ENCODE results near the gene EYA2. TPM values are rescaled to one million over a fixed set of nuclear protein-coding genes. Genes with fewer than 3 reads are reported as not detected.
"Not testable (repeated sequence)": the region's sequence is repeated elsewhere in the genome, so short reads cannot be mapped to it uniquely, and the experiment has no call there.

The EYA2 gene
- polyA plus RNA-seq, 1 donor: 2.7 TPM

DNA sequence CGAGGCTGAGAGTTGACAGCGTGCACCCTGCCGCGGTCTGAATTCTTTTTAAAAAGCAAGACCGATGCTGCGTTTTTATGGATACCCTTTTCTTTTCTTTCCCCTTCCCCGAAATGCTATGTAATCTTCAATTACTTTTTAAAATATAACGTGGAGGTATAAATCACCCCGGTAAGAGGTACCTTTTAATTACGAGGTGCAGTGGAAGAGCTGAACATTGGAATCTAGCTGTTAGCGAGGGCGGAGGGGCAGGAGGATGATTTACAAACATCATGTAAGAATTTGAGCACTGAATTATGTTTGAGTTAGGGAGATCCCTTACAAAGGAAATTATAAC is 1.2 kb downstream of the EYA2 start:
- no peak for DNase-seq

DNA sequence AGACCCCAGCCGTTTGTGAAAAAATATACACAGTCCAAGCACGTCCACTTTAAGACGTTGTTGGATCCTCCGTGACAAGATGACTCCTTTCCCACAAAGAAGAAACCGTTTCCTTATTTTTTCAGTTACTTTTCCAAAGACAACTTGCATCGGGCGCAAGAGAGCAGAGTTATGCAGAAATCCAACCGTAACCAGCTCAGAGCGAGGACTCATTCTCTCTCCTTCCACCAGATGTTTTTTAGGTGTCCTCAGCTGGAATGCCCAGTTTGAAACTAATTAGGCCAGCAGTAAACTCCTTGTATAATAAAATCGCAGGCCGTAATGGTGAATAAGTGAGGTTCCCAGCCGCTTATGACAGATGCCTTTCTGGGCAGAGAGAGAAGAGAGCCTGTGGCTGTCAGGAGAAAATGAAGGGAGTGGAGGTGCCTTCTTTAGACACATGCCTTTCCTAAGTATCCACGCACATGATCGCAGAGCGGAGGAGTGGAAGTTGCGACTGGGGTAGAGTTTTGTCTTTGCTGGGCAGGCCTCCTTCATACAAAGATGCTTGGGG is 2.8 kb downstream of the EYA2 start:
- no peak for DNase-seq

GRCh38 chr20:46898423-46898822 is 3.8 kb downstream of the EYA2 start:
- DNase-seq: no peak

GRCh38 chr20:46899621-46900020 is 5.0 kb downstream of the EYA2 start:
- no peak for DNase-seq

- no peak for DNase-seq
Measured at GRCh38 chr20:46900086-46900485, 5.4 kb downstream of the EYA2 start.

DNA sequence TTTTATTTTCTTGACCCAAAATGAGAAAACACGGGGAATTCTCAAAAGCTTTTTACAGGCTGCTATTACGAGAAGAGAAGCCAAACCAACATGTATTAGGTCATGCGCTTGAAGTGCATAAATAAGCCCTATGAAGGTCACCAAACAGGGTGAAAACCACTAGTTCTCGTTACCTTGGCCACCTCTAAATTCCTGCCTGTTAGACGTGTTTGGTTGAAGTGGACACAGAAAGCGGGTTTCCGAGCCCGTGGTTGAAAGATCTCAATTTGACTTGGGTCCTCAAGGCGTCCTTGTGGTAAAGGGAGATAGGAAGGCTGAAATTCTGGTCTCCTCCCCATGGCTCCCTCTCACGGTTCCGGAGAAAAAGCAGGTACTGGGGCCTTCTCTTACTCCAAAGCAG is 6.2 kb downstream of the EYA2 start:
- no peak for DNase-seq

GRCh38 chr20:46901638-46902037 is 7.0 kb downstream of the EYA2 start:
- DNase-seq: no peak

GRCh38 chr20:46903256-46903655 is 8.6 kb downstream of the EYA2 start:
- DNase-seq: no peak

DNA sequence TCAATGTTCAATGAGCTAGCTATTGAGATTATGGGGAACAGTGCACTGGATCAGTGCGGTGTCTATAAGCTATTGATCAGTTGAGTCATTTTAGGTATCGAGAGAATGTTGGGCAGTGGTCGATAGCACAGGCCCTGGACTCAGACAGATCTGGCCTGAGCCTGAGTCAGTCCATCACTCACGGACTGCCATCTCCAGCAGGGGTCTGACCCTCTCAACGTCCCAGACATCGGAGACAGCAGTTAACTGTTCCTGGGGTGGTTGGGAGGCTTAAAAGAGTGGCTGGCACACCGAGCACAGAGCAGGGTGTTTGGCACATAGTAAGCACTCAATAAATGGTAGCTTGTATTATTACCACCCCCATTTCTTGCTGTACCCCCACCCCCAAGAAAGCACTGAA is 9.3 kb downstream of the EYA2 start:
- no peak for DNase-seq

GRCh38 chr20:46905364-46906125 is 10.9 kb downstream of the EYA2 start:
- DNase-seq: no peak

DNA sequence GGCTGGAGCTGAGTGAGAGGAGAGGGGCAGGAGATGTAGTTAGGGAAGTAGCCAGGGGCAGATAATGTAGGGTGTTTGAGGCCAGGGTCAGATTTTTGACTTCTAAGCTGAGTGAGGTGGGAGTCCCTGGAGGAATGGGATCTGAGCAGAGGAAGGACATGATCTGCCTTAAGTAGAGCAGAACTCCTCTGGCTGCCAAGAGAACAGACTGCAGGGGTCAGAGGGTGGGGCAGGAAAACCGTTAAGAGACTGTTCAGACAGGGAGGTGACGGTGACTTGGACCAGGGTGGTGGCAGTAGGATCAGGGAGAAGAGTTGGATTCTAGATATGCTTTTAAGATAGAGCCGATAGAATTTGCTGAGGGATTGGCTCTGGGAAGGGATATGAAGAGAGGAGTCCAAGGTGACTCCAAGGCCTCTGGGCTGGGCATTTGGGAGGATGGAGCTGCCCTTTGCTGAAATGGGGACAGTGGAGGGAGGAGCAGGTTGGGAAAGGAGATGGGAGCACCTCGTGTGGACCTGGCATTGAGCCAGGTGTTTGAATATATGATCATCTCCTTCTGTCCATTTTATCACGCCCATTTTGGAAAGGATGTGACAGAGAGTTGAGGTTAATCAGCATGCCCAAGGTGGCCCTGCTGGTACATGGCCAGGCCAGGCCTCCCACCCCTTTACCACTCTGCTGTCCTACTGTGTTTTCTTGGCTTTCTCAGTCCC is 18.8 kb downstream of the EYA2 start:
- DNase-seq: no peak

DNA sequence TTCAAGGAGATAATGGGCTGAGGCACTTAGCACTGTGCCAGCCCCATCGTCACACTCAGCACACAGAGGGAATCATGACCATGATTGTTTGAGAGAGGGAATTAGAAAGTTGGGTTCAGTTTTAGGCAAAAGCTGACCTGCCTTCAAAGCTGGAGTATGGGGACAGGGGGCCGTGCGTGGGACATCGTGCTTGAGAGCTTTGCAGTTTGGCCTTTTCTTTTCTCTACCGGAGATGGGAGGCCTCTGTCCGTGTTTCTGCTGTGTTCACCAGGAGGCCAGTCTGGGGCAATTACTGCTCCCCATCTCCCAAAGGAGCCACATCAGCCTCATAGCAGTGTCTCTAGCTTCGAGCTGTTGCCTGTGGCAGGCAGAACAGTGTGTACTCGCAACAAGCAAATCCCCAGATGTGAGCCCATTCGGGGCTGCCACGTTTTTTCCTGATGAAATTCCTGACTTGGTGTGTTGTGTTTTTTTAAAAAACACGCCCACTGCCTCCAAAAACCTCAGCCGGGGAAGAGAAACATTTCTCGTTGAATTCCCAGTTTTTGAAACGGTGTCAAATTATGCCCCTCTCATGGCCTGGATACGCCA is 20.2 kb downstream of the EYA2 start:
- no peak for DNase-seq

GRCh38 chr20:46915575-46916257 is 21.1 kb downstream of the EYA2 start:
- no peak for DNase-seq

DNA sequence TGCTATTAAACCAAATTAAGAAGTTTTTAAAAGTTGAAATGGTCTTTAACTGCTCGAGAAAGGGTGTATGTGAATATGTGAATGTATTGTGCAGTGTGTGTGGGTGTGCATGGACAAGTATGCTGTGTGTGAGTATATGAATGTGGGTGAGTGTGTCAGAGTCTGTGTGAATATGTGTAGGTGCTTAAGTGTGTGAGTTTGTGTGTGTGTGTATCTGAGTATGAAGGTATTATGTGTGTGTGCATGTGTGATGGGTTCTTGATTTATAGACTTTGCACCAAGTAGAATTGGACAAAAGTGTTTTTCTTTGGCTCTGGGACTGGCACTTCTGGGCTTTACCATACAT is 21.6 kb downstream of the EYA2 start:
- no peak for DNase-seq

- DNase-seq: no peak
Measured at GRCh38 chr20:46917155-46917554, 22.5 kb downstream of the EYA2 start.

DNA sequence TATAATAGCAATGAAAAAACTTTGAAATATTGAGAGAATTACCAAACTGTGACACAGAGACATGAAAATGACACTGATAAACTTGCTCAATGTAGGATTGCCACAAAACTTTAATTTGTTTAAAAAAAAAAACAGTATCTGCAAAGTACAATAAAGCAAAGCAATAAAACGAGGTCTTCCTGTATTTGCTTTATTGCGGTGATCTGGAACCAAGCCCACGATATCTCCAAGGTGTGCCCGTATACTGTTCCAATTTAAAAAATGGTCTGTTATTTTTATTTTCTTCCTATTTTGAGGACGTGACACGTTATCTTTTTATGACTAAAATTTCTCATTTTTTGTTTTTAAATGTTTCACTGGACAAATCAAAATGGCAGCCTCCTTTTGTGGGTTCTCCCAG is 25.5 kb downstream of the EYA2 start:
- no peak for DNase-seq

DNA sequence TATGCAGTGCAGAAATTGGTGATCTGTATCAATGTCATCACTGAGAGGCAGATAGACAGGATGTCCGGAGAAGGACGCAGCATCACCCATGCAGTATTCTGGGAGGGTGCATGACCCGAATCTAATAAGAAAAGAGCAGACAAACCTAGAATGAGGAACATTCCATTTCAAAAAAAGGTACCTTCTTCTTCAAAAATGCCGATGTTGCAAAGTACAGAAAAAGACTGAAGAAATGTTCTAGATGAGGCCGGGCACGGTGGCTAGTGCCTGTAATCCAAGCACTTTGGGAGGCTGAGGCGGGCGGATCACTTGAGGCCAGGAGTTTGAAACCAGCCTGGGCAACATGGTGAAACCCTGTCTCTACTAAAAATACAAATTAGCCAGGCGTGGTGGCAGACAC is 28.2 kb downstream of the EYA2 start:
- not testable (repeated sequence) for DNase-seq

- no peak for DNase-seq
Measured at GRCh38 chr20:46923550-46923949, 28.9 kb downstream of the EYA2 start.

DNA sequence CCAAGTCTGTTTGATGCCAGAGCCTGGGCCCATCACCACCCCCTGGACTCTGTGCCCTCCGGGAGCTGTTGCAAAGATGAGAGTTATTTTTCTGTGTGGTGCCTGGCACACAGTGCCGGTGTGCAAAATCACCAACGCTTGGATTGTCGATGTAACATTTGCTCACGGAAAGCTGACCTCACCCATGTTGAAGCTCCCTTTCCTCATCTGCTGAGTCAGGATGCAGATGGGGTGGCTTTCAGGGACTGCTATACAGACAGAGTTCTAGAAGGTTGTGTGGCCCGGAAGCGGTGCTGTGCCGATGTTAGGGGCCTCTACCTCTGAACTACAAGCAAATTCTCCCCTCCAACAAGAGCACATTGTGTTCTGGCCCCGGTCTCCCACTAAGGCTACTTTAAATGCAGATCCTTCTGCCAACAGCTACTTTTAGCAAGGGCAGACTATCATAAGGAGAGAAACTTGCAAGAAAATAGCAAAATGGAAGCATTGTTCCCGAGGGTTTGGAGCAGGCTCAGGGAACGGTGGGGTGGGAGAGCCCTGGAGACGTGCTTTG is 34.0 kb downstream of the EYA2 start:
- DNase-seq: no peak

DNA sequence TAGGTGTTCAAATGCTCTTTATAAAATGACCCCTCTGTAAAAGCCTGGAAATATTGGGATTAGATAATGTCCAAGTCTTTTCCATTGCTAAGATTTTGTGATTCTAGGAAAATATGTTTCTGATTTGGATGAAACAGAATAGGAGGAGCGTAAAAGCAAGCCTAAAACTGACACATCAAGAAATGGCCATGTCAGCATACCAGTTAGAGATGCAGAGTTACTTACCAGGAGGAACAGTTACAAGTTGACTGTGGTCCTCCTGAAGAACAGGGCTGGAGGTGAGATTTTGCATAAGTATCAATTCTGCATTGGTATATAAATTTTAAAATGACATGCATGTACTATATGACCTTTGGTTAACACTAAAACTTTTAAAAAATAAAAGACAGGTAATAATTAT is 35.3 kb downstream of the EYA2 start:
- DNase-seq: no peak

DNA sequence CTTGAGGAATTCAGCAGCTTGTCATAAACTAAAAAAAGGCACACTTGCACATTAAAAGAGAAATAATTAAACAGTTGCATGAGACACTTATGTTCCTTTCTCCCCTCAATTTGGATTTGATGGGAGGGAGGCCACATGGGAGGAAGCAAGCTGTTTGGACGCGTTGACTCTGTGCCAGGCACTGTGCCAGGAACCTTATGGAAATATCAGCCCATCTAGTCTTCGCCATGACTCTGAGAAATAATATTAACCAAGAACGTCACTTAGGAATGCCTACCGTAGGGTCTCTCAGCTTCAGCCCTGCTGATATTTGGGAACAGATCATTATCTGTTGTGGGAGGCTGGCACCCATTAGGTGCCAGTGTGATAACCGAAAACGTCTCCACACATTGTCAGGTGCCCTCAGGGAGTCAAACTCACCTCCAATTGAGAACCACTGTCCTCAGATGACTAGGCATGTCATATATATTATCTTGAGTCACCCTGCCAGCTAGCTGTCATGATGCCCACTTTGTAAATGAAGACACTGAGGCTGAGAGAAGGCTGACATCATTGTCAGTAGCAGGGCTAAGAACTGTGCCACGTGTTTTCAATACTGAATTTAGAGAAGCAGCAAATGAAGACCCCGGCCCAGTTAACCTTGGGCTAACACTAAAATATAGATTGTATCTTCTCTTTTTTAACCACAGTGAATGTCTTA is 36.1 kb downstream of the EYA2 start:
- DNase-seq: no peak

GRCh38 chr20:46931699-46932098 is 37.1 kb downstream of the EYA2 start:
- DNase-seq: no peak
